ENCODE data around the gene RBM12. TPM values are rescaled to one million over a fixed set of nuclear protein-coding genes. Genes with fewer than 3 reads are reported as not detected.
"Not testable (repeated sequence)": the region's sequence is repeated elsewhere in the genome, so short reads cannot be mapped to it uniquely, and the experiment has no call there.

Gene RBM12
- total and polyA plus RNA-seq, 9 donors = 20.4 to 130 (median 100) TPM

DNA sequence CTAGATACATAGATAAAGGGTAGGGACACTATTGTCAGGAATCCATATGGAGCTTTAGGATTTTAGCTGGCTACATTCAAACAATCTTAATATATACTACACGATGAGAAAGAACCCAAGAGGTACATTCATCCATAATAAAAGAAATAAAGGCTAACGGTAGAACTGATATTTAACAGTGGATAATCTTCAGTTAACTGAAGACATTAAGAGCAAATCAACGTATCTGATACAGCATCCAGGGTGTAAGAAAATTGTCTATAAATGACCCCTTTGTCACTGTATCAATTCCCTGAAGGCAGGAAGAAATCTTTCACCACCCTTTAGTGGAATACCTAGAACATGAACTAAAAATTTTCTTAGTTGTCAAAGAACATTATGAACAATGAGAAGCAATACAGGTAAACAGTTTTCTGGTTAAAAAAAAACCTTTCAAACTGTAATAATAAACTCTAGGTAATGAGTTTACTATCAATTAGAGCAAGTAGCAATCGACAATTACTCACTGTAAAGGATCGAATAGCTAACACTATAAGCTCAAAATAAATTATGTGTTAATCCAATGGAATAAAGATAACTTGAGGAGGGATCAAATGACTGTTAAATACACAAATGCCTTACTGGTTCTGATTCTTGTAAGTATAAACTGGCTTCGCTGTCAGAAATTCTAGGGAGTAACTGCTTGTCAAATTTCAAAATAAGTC, 46.3 kb upstream of the RBM12 start:
- 54 to 66% (median 60%) methylated on average over 6 of the region's 6 CpGs for WGBS, 3 donors

DNA sequence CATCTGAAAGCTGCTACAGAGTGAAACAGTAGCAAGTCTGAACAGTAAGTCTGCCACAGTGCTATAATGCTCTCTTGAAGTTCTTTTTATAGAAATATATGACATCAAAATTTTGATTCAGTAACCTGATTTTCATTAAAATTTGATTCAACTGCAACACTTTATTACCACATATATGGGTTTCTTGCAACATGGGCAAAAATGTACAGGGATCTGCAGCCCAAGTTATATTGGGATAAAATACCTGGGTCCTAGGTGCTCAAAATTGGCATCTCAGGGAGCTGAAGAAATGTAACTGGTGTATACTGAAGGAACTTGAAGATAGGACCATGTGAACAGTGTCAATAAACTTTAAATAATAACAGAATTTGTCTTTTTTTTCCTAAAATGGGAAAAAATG, 45.3 kb upstream of the RBM12 start:
- H3K9me3 ChIP-seq = no peaks in the 10 kb centered on the region
- H3K27me3 ChIP-seq = no peaks in the 10 kb centered on the region
- intact Hi-C loops (cut with DNase I) = no loop called here
- no peak overlapping the region for H3K27ac ChIP-seq
- TF ChIP-seq, protein P1, sequence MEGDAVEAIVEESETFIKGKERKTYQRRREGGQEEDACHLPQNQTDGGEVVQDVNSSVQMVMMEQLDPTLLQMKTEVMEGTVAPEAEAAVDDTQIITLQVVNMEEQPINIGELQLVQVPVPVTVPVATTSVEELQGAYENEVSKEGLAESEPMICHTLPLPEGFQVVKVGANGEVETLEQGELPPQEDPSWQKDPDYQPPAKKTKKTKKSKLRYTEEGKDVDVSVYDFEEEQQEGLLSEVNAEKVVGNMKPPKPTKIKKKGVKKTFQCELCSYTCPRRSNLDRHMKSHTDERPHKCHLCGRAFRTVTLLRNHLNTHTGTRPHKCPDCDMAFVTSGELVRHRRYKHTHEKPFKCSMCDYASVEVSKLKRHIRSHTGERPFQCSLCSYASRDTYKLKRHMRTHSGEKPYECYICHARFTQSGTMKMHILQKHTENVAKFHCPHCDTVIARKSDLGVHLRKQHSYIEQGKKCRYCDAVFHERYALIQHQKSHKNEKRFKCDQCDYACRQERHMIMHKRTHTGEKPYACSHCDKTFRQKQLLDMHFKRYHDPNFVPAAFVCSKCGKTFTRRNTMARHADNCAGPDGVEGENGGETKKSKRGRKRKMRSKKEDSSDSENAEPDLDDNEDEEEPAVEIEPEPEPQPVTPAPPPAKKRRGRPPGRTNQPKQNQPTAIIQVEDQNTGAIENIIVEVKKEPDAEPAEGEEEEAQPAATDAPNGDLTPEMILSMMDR (IDR thresholded peaks at IDR 0.05) = no peak
- no peak for TF ChIP-seq EP300 (IDR thresholded peaks at IDR 0.05)
- TF ChIP-seq POLR2A (IDR thresholded peaks at IDR 0.05) = no peak
- no peaks in the 10 kb centered on the region for H3K36me3 ChIP-seq
- H3K4me3 ChIP-seq = no peak overlapping the region
- no peaks in the 10 kb centered on the region for H3K4me1 ChIP-seq (ENCODE audit: insufficient read depth)
- DNase-seq = no peak

More for the DNA sequence above, 46.3 kb upstream of the RBM12 start:
- no peak overlapping the region for H3K4me3 ChIP-seq
- H3K9me3 ChIP-seq = no peaks in the 10 kb centered on the region
- TF ChIP-seq POLR2A (IDR thresholded peaks at IDR 0.05) = no peak
- no peak for TF ChIP-seq EP300 (IDR thresholded peaks at IDR 0.05)
- TF ChIP-seq, protein P1 (IDR thresholded peaks at IDR 0.05) = no peak
- no peak overlapping the region for H3K27ac ChIP-seq
- no peaks in the 10 kb centered on the region for H3K4me1 ChIP-seq (ENCODE audit: insufficient read depth)
- no peaks in the 10 kb centered on the region for H3K36me3 ChIP-seq
- DNase-seq = no peak
- intact Hi-C loops (cut with DNase I) = no loop called here
- H3K27me3 ChIP-seq = no peaks in the 10 kb centered on the region

DNA sequence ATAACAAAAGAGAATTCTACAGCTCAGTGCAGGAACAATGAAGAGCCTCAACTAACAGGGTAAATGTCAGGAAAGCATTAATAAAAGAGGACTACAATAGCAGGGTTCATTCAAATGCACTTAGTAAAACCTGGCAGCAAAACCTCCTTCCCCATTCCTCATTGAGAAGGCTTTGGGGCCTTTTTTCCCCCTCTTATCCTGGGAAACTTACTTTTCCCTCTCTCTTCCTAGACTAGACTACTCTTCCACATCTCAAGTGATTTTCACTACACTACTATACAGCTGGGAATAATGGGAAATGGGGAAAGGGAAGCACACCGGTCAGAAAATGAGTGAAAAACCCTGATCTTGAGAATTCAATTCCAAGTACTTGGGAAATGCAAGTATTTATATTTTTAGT, 44.6 kb upstream of the RBM12 start:
- Histone ChIP-seq H3K27ac (no peak overlapping the region), H3K4me3 (no peak overlapping the region), H3K36me3 (no peaks in the 10 kb centered on the region), H3K27me3 (no peaks in the 10 kb centered on the region), H3K4me1 (ENCODE audit: insufficient read depth) (no peaks in the 10 kb centered on the region), H3K9me3 (no peaks in the 10 kb centered on the region)
- no peak for DNase-seq
- TF ChIP-seq POLR2A (IDR thresholded peaks at IDR 0.05) = no peak
- TF ChIP-seq, protein P1 (IDR thresholded peaks at IDR 0.05) = no peak
- no peak for TF ChIP-seq EP300 (IDR thresholded peaks at IDR 0.05)
- intact Hi-C loops (cut with DNase I) = no loop called here
- 76 to 87% (median 82%) methylated on average over 1 of the region's 1 CpG for whole genome bisulfite sequencing, 3 donors

DNA sequence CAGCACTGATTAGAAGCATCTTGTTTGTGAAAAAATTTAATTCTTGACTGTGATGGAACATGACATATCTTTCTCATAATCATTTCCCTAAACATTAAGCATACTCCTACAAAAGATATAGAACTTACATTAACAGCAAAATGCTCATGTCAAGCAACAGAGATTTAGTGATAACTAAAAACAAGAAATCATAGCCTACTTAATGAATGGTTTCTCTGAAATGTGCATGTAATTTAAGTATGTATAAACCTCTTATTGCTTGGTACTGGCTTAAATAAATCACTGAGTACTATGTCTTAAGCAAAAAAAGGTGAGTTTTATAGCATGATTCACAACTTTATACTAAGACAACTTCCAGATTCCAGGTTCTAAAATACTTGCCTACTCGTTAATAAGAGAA, 43.8 kb upstream of the RBM12 start:
- intact Hi-C loops (cut with DNase I) = no loop called here
- Histone ChIP-seq H3K36me3 (no peaks in the 10 kb centered on the region), H3K27ac (no peak overlapping the region), H3K4me1 (ENCODE audit: insufficient read depth) (no peaks in the 10 kb centered on the region), H3K27me3 (no peaks in the 10 kb centered on the region), H3K4me3 (no peak overlapping the region), H3K9me3 (no peaks in the 10 kb centered on the region)
- TF ChIP-seq EP300 (IDR thresholded peaks at IDR 0.05) (no peak), POLR2A (IDR thresholded peaks at IDR 0.05) (no peak)
- TF ChIP-seq, protein P1 (IDR thresholded peaks at IDR 0.05) = no peak
- DNase-seq = no peak
- WGBS, 3 donors = 28 to 38% (median 28%) methylated on average over 1 of the region's 1 CpG

DNA sequence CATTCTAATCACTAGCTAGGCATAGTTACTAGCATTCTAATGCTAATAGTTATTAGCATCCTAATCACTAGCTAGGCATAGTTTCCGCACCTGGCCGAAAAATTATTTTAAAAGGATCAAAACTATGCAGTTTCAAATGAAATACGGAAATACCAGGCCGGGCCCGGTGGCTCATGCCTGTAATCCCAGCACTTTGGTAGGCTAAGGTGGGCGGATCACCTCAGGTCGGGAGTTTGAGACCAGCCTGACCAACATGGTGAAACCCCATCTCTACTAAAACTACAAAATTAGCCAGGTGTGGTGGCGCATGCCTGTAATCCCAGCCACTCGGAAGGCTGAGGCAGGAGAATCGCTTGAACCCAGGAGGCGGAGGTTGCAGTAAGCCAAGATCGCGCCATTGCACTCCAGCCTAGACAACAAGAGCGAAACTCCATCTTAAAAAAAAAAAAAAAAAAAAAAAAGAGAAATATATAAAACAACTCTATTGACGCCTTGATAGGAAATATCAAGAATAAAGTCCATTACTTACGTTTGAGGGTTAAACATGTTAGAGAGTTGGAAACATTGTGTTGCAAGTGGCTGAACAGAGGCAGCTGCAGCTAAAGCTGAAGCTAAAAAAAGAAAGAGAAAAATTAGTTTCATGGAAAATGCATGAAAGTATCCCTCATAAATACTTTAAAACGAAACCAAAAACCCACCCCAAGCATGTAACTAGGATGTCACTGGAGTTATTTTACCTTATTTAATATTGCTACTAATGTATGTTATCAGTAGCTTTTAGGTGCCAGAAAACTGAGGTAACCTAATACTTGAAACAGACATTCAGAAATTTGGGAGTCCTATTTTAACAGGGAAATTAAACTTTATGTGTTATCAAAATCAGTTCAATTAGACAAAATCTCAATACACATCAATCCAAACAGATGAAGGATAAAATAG, 42.2 kb upstream of the RBM12 start:
- DNase-seq = peak in 1 of 5 donors; percentile 21
- H3K4me3 ChIP-seq; H3K4me1 ChIP-seq (ENCODE audit: insufficient read depth); intact Hi-C loops (cut with DNase I); H3K27ac ChIP-seq; H3K9me3 ChIP-seq; H3K36me3 ChIP-seq; H3K27me3 ChIP-seq: not testable (repeated sequence)
- 82 to 85% (median 82%) methylated on average over 17 of the region's 17 CpGs for WGBS, 3 donors

DNA sequence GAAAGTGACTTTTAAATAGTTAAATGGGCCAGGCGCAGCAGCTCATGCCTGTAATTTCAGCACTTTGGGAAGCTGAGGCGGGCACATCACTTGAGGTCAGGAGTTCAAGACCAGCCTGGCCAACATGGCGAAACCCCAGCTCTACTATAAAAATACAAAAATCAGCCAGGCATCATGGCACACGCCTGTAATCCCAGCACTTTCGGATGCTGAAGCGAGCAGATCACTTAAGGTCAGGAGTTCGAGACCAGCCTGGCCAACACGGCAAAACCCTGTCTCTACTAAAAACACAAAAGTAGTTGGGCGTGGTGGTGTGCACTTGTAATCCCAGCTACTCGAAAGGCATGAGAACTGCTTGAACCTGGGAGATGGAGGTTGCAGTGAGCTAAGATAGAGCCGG, 41.2 kb upstream of the RBM12 start:
- H3K4me3 ChIP-seq; H3K27ac ChIP-seq; H3K27me3 ChIP-seq; intact Hi-C loops (cut with DNase I); H3K4me1 ChIP-seq (ENCODE audit: insufficient read depth); H3K9me3 ChIP-seq; H3K36me3 ChIP-seq: not testable (repeated sequence)
- 80 to 84% (median 82%) methylated on average over 11 of the region's 11 CpGs for WGBS, 3 donors
- DNase-seq = peak in 1 of 5 donors; percentile 24
